Tibial nerve (tissue), 3 donors: ENCODE measurements around the gene RAB5B.

Experiments
- CTCF ChIP-seq, 5 experiments: fragments of 200-600 bp in 3 of 5; fragments of 450-650 bp in 2 of 5; sonication (generic) in 3 of 5; IDR thresholded peaks; one replicate each; pipeline ENCODE4 v1.5.1; 2016 to 2019; ENCODE audit warnings: antibody characterized with exemption in 5 of 5, mild to moderate bottlenecking in 3 of 5, moderate library complexity in 2 of 5
- POLR2A ChIP-seq, 2 donors: fragments of 450-650 bp; IDR thresholded peaks; one replicate each; pipeline ENCODE4 v1.6.1; 2017; ENCODE audit warnings: antibody characterized with exemption in 2 of 2, mild to moderate bottlenecking in 2 of 2, moderate library complexity in 2 of 2

DNA sequence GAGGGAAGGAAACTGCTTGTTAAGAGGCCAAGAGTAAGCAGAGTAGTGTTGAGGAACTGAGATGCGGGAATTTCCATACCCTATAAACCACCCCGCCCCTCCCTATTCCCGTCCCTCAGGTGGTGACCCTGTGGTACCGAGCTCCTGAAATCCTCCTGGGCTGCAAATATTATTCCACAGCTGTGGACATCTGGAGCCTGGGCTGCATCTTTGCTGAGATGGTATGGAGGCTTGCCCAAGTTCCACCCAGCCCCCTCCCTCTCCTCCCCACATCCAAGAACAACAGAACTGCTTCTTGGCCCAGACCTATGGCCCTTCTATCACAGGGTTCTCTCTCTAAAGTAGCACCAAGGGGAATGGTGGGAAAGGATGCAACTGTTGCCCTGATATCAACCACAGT lies 4.5 kb upstream of the RAB5B start:
- TF ChIP-seq POLR2A (IDR thresholded peaks at IDR 0.05), result no peak
- no peak for TF ChIP-seq CTCF (IDR thresholded peaks at IDR 0.05)
